H9 (cell line): ENCODE measurements around the gene RAC2. TPM values are rescaled to one million over a fixed set of nuclear protein-coding genes. Genes with fewer than 3 reads are reported as not detected.

Source experiments
- DNase-seq: peaks from one replicate; pipeline ENCODE4 v3.0.0-alpha.2; 2017
- H2AFZ ChIP-seq: one replicate; pipeline ENCODE4 v1.6.1; 2013; ENCODE audit warnings: mild to moderate bottlenecking, low read length, control low read depth, moderate library complexity
- H2AK5ac ChIP-seq: 2 replicates; pipeline ENCODE4 v1.6.1; 2013; ENCODE audit warnings: low read length, control low read depth, mixed read lengths; ENCODE audit not compliant: insufficient read length
- H2BK120ac ChIP-seq: one replicate; pipeline ENCODE4 v1.6.1; 2013; ENCODE audit warnings: low read depth, mild to moderate bottlenecking, low read length, control low read depth, inconsistent platforms; ENCODE audit not compliant: poor library complexity, severe bottlenecking
- H2BK12ac ChIP-seq: 2 replicates; pipeline ENCODE4 v1.6.1; 2013; ENCODE audit warnings: low read length, control low read depth, mixed read lengths, low read depth; ENCODE audit not compliant: insufficient read length
- H2BK15ac ChIP-seq: 2 replicates; pipeline ENCODE4 v1.6.1; 2013; ENCODE audit warnings: low read depth, low read length, control low read depth
- H2BK20ac ChIP-seq: one replicate; pipeline ENCODE4 v1.6.1; 2013; ENCODE audit warnings: low read depth, mild to moderate bottlenecking, low read length, control low read depth, inconsistent platforms; ENCODE audit not compliant: poor library complexity, severe bottlenecking
- H2BK5ac ChIP-seq: 2 replicates; pipeline ENCODE4 v1.6.1; 2013; ENCODE audit warnings: low read length, control low read depth, mixed read lengths; ENCODE audit not compliant: insufficient read length
- H3K14ac ChIP-seq: 2 replicates; pipeline ENCODE4 v1.6.1; 2013; ENCODE audit warnings: low read length, control low read depth; ENCODE audit not compliant: insufficient read depth
- H3K18ac ChIP-seq: 2 replicates; pipeline ENCODE4 v1.6.1; 2013; ENCODE audit warnings: low read depth, mild to moderate bottlenecking, mixed read lengths, low read length, control low read depth; ENCODE audit not compliant: insufficient read length
- H3K23ac ChIP-seq: 2 replicates; pipeline ENCODE4 v1.6.1; 2013; ENCODE audit warnings: low read length, control low read depth, mixed read lengths, low read depth; ENCODE audit not compliant: insufficient read length
- H3K23me2 ChIP-seq: 2 replicates; pipeline ENCODE4 v1.6.1; 2013; ENCODE audit warnings: low read depth, mild to moderate bottlenecking, mixed read lengths, low read length, control low read depth; ENCODE audit not compliant: insufficient read length, poor library complexity, severe bottlenecking
- H3K27ac ChIP-seq: 2 replicates; pipeline ENCODE4 v1.5.1; 2013; ENCODE audit warnings: low read length, control low read depth, mixed read lengths, low read depth; ENCODE audit not compliant: insufficient read length
- H3K27me3 ChIP-seq: 2 replicates; pipeline ENCODE4 v1.6.1; 2013; ENCODE audit warnings: low read length, control low read depth, inconsistent platforms; ENCODE audit not compliant: insufficient read depth
- H3K4ac ChIP-seq: 2 replicates; pipeline ENCODE4 v1.6.1; 2013; ENCODE audit warnings: low read depth, mild to moderate bottlenecking, control low read depth, inconsistent platforms, low read length, moderate library complexity
- H3K4me1 ChIP-seq: 2 replicates; pipeline ENCODE4 v1.6.1; 2013; ENCODE audit warnings: low read length, control low read depth, inconsistent platforms; ENCODE audit not compliant: insufficient read depth
- H3K4me2 ChIP-seq: 2 replicates; pipeline ENCODE4 v1.6.1; 2013; ENCODE audit warnings: low read length, control low read depth, mixed read lengths; ENCODE audit not compliant: insufficient read length, insufficient read depth
- H3K56ac ChIP-seq: 2 replicates; pipeline ENCODE4 v1.6.1; 2013; ENCODE audit warnings: low read depth, mild to moderate bottlenecking, mixed read lengths, low read length, control low read depth; ENCODE audit not compliant: insufficient read length
- H3K79me1 ChIP-seq: 2 replicates; pipeline ENCODE4 v1.6.1; 2013; ENCODE audit warnings: low read depth, mild to moderate bottlenecking, moderate library complexity, low read length, control low read depth, inconsistent platforms; ENCODE audit not compliant: insufficient read depth, poor library complexity, severe bottlenecking
- H3K79me2 ChIP-seq: 2 replicates; pipeline ENCODE4 v1.6.1; 2013; ENCODE audit warnings: low read length, control low read depth, inconsistent platforms; ENCODE audit not compliant: insufficient read depth
- H3K9ac ChIP-seq: 2 replicates; pipeline ENCODE4 v1.6.1; 2013; ENCODE audit warnings: low read length, control low read depth, mixed read lengths; ENCODE audit not compliant: insufficient read length; ENCODE audit errors: extremely low read depth
- H3K9me3 ChIP-seq: one replicate; pipeline ENCODE4 v1.6.1; 2013; ENCODE audit warnings: low read depth, low read length, inconsistent platforms; ENCODE audit not compliant: control insufficient read depth
- H3T11ph ChIP-seq: one replicate; pipeline ENCODE4 v1.6.1; 2013; ENCODE audit warnings: mild to moderate bottlenecking, low read length, control low read depth, inconsistent platforms
- H4K20me1 ChIP-seq: one replicate; pipeline ENCODE4 v1.6.1; 2013; ENCODE audit not compliant: control insufficient read depth, insufficient read length, insufficient read depth
- H4K5ac ChIP-seq: 2 replicates; pipeline ENCODE4 v1.6.1; 2013; ENCODE audit warnings: low read depth, mild to moderate bottlenecking, mixed read lengths, low read length, control low read depth; ENCODE audit not compliant: insufficient read length
- H4K8ac ChIP-seq: replicated peaks from 2 replicates; pipeline ENCODE4 v1.6.1; 2013; ENCODE audit warnings: low read length, control low read depth, mixed read lengths, low read depth; ENCODE audit not compliant: insufficient read length
- H4K91ac ChIP-seq: 2 replicates; pipeline ENCODE4 v1.6.1; 2013; ENCODE audit warnings: low read depth, mild to moderate bottlenecking, moderate library complexity, mixed read lengths, low read length, control low read depth; ENCODE audit not compliant: insufficient read length
- H3K27ac Mint-ChIP-seq, 3 experiments: 2 replicates in 2 of 3; 3 replicates in 1 of 3; pipeline ENCODE4 v1.8.0; 2020 to 2021; ENCODE audit warnings: mixed read lengths in 3 of 3, mild to moderate bottlenecking in 1 of 3, moderate library complexity in 1 of 3
- H3K27me3 Mint-ChIP-seq: 2 replicates; pipeline ENCODE4 v1.8.0; 2021; ENCODE audit warnings: low read depth, mild to moderate bottlenecking, moderate library complexity, mixed read lengths
- H3K36me3 Mint-ChIP-seq, 3 experiments: 2 replicates in 2 of 3; 3 replicates in 1 of 3; pipeline ENCODE4 v1.8.0; 2020 to 2021; ENCODE audit warnings: low read depth in 3 of 3, mixed read lengths in 3 of 3; ENCODE audit not compliant: insufficient read depth in 1 of 3
- H3K4me1 Mint-ChIP-seq, 2 experiments: 2 replicates each; pipeline ENCODE4 v1.8.0; 2020; ENCODE audit warnings: mixed read lengths in 2 of 2
- H3K4me3 Mint-ChIP-seq, 2 experiments: 2 replicates in 1 of 2; 3 replicates in 1 of 2; pipeline ENCODE4 v1.8.0; 2020 to 2021; ENCODE audit warnings: mild to moderate bottlenecking in 2 of 2, mixed read lengths in 2 of 2, moderate library complexity in 1 of 2
- H3K9me3 Mint-ChIP-seq, 2 experiments: 2 replicates in 1 of 2; 3 replicates in 1 of 2; pipeline ENCODE4 v1.8.0; 2020; ENCODE audit warnings: mild to moderate bottlenecking in 2 of 2, mixed read lengths in 2 of 2, moderate library complexity in 1 of 2
- WGBS: extraction: QIAGEN DNeasy Blood & Tissue Kit; methylation state at CpG from one replicate; pipeline ENCODE4 v1.1.7; 2013; ENCODE audit warnings: missing lambda C conversion rate, low lambda C conversion rate, mixed read lengths; ENCODE audit not compliant: insufficient read length; ENCODE audit errors: extremely low coverage; 5-methylcytosine and 5-hydroxymethylcytosine counted together
- total RNA-seq: library from RNA; stranded (reverse); gene quantifications from 2 replicates; pipeline ENCODE4 v1.2.1, GENCODE V29; 2021
- TF ChIP-seq, protein P1 (sequence below): fragments of 200-600 bp; sonication (generic); conservative IDR thresholded peaks from 3 replicates; pipeline ENCODE4 v1.8.0; 2021; ENCODE audit warnings: antibody characterized with exemption, mild to moderate bottlenecking

The RAC2 gene
- total RNA-seq, 1 experiment from 2014 or later = 2.8 TPM

GRCh38 chr22:37289156-37289735 lies 45.2 kb upstream of the RAC2 start:
- H3K56ac ChIP-seq = no peak overlapping the region
- no CpG with 5 or more reads among the region's 7 CpGs for WGBS
- H3K4me1 Mint-ChIP-seq = peaks cover 8 to 21% of the 10 kb centered on the region in 2 experiments
- DNase-seq = no peak
- no peak overlapping the region for H3K27ac Mint-ChIP-seq
- H3K14ac ChIP-seq = no peak overlapping the region; the same call in 1 of the 2 replicates
- no peak overlapping the region for H3K9ac ChIP-seq
- H3K79me2 ChIP-seq = no peaks in the 10 kb centered on the region
- no peaks in the 10 kb centered on the region for H3K79me1 ChIP-seq
- H3T11ph ChIP-seq = no peak overlapping the region
- H2AFZ ChIP-seq = no peak overlapping the region
- H4K20me1 ChIP-seq = no peaks in the 10 kb centered on the region
- H3K4ac ChIP-seq = no peak overlapping the region
- no peak overlapping the region for H2AK5ac ChIP-seq
- H3K23me2 ChIP-seq = no peaks in the 10 kb centered on the region
- H3K4me2 ChIP-seq = no peak overlapping the region
- no peak overlapping the region for H2BK20ac ChIP-seq
- H2BK5ac ChIP-seq = no peak overlapping the region
- no peak overlapping the region for H3K23ac ChIP-seq
- no peak overlapping the region for H4K91ac ChIP-seq
- no peak overlapping the region for H3K18ac ChIP-seq
- TF ChIP-seq, protein P1, sequence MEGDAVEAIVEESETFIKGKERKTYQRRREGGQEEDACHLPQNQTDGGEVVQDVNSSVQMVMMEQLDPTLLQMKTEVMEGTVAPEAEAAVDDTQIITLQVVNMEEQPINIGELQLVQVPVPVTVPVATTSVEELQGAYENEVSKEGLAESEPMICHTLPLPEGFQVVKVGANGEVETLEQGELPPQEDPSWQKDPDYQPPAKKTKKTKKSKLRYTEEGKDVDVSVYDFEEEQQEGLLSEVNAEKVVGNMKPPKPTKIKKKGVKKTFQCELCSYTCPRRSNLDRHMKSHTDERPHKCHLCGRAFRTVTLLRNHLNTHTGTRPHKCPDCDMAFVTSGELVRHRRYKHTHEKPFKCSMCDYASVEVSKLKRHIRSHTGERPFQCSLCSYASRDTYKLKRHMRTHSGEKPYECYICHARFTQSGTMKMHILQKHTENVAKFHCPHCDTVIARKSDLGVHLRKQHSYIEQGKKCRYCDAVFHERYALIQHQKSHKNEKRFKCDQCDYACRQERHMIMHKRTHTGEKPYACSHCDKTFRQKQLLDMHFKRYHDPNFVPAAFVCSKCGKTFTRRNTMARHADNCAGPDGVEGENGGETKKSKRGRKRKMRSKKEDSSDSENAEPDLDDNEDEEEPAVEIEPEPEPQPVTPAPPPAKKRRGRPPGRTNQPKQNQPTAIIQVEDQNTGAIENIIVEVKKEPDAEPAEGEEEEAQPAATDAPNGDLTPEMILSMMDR = no peak
- no peaks in the 10 kb centered on the region; the same call in 1 of the 2 replicates for H3K4me1 ChIP-seq
- H2BK12ac ChIP-seq = no peak overlapping the region
- H4K5ac ChIP-seq = no peak overlapping the region
- peaks cover 44% of the 10 kb centered on the region for H3K27me3 Mint-ChIP-seq
- H3K4me3 Mint-ChIP-seq = no peak overlapping the region
- H2BK15ac ChIP-seq = no peak overlapping the region
- no peaks in the 10 kb centered on the region; a peak in 1 of 7 replicates for H3K36me3 Mint-ChIP-seq
- H4K8ac ChIP-seq = no peak overlapping the region
- no peak overlapping the region for H3K27ac ChIP-seq
- no peaks in the 10 kb centered on the region for H3K27me3 ChIP-seq
- H3K9me3 ChIP-seq = no peaks in the 10 kb centered on the region
- peaks cover 5 to 7% of the 10 kb centered on the region in 2 experiments; a peak in 3 of 5 replicates for H3K9me3 Mint-ChIP-seq
- no peak overlapping the region for H2BK120ac ChIP-seq
